Choroid plexus epithelial cell (primary cell): ENCODE data around the gene MRPL20.

Source experiments
- DNase-seq: peaks from one replicate; pipeline ENCODE4 v3.0.0-alpha.2; 2010; ENCODE audit warnings: low read depth
- H3K4me3 ChIP-seq: 2 replicates; pipeline ENCODE4 v1.5.1; 2011; ENCODE audit warnings: low read depth, mild to moderate bottlenecking, control low read depth, low read length, moderate library complexity
- CTCF ChIP-seq: conservative IDR thresholded peaks from 2 replicates; pipeline ENCODE4 v1.5.1; 2011; ENCODE audit warnings: low read depth, mild to moderate bottlenecking, control low read depth, inconsistent platforms, low read length, moderate library complexity

Gene MRPL20

GRCh38 chr1:1434824-1435105 is 27.7 kb upstream of the MRPL20 start:
- no peak for DNase-seq
- no peak overlapping the region for H3K4me3 ChIP-seq
- TF ChIP-seq CTCF, result no peak

- peak; percentile 26 for DNase-seq
- H3K4me3 ChIP-seq, result no peak overlapping the region
- TF ChIP-seq CTCF, result no peak
Measured at GRCh38 chr1:1434131-1434823, 27.2 kb upstream of the MRPL20 start.

GRCh38 chr1:1433804-1434130 is 26.7 kb upstream of the MRPL20 start:
- H3K4me3 ChIP-seq, result no peak overlapping the region
- peak; percentile 62 for DNase-seq
- no peak for TF ChIP-seq CTCF

GRCh38 chr1:1432951-1433803 is 26.1 kb upstream of the MRPL20 start:
- H3K4me3 ChIP-seq, result no peak overlapping the region
- DNase-seq, result no peak
- no peak for TF ChIP-seq CTCF

GRCh38 chr1:1432274-1432950 is 25.3 kb upstream of the MRPL20 start:
- no peak for TF ChIP-seq CTCF
- no peak for DNase-seq
- H3K4me3 ChIP-seq, result no peak overlapping the region

- TF ChIP-seq CTCF, result no peak
- DNase-seq, result peak; percentile 29
- no peak overlapping the region for H3K4me3 ChIP-seq
Measured at GRCh38 chr1:1431845-1432273, 24.8 kb upstream of the MRPL20 start.
